ENCODE data around the gene OSBPL7.

The OSBPL7 gene

DNA sequence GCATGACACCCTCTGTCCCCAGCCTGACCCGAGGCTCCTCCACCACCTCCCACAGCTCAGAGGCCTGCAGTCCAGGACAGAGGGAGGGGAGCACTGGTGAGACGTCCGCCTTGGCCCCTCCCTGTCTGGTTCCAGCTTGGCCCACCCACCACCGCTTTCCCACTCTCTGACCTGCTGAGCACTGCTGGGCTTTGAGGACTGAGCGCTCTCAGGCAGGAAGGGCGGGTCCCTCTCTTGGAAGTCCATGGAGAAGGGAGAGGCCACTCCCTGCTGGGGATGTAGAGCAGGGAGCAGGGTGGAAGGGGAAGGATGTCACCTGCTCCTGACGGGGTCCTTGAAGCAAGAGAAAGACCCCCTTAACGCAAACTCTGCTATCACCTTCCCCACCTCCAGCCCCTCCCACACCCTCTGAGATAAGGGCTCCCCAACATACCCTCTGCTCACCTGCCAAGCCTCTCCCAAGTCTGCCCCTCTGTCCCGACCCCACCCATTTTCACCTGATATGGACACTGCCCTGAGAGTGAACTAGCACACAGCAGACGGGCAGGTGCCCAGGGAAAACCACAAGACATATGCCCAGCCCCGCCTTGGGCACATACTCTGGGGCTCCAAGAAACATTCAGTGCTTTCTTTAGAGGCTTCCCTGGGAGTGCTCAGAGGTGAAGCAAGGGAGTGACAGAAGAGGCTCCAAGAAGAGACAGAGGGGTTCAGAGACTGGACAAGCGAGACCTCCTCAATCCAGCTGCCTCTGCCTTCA lies 1.4 kb downstream of the OSBPL7 start:
- no peak for DNase-seq

DNA sequence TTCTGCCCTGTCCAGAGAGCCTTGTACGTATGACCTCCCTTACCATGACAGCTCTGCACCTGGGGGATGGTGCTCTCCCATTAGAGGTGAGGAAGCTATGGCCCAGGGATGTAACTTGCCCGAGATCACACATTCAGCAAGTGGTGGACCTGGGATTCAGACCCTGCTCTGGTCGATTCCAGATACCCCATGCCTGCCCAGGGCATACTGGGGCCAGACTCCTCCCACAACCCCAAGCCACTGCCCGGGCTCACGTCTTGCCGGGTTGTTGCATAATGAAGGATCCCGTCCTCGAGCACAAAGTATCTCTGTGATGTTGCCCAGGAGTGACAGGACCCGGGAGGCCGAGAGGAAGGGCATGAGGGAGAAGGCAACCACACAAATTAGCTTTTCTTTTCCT lies 2.1 kb downstream of the OSBPL7 start:
- no peak for DNase-seq

DNA sequence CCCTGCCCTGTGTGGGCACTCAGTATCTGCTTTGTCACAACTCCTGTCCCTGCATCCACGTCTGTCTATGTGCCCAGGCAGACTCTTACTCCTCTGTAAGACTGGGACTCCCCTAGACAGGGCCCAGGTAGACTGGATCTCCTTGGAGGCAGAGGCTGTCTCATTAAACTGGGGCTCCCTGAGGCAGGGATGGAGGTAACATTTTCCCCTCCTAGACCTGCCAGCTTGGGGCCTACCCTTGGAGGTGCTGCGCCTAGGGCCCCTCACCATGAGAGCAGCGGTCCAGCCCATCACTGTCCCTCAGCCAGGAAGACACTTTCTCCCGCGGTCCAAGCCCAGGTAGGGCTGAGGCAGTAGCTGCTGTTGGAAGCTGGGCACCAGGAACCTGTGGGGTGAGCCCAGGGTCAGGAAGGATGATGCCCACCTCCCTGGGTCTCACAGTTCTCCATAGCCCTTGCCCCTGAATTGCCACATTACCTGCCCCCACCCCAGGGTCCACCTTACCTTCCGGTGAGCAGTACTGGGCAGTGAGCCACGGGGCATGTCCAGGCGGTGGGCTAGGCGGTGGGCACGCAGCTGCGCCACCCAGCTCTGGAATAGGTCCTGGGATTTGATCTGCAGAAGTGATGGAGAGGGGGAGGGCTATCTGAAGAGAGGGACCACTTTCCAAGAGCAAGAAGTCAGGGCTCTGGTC lies 3.4 kb downstream of the OSBPL7 start:
- no peak for DNase-seq

DNA sequence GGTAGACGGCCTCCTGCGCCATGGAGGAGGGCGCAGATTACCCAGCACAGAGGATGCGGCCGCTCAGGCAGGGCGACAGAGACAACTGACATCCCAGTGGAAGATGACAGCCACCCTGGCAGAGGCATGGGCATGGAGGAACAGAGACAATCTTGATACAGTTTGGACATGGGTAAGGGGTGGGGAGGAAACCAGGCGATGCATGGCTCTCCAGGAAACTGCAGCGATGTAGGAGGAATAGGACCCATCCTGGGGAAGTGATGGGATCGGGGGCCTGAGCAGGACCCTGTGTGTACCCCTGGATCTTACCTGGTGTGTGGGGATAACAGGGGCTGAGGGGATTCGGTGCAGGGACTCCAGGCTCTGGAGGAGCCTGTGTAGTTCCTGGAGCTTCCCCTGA lies 4.6 kb downstream of the OSBPL7 start:
- DNase-seq = no peak

DNA sequence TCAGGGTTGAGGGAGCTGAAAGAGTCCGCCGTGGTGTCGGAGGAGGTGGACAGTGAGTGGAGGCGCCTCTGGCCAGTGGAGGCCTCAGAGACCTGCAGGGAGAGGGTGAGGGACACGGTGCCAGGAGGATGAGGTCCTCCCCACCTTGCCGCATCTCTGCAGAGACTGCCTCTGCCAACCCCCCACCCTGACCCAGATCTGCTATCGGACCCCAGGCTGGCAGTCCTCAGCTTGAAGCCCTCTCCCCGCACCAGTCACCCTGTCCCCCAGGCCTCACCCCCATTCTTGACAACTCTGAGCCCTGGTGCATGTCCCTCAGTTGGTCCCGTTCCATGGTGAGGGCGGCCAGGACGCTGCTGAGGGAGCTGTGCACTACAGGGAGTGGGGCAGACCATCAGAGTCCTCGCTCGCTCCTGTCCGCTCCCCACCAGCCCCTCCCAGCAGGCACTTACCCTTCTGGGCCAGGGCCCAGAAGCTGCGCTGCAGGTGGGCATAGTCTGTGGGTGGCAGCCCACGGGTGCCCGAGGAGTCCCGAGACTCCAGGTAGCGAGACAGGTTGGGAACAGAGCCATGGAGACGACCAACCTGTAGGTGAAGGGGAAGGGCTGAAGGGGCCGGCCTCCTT lies 5.4 kb downstream of the OSBPL7 start:
- no peak for DNase-seq

DNA sequence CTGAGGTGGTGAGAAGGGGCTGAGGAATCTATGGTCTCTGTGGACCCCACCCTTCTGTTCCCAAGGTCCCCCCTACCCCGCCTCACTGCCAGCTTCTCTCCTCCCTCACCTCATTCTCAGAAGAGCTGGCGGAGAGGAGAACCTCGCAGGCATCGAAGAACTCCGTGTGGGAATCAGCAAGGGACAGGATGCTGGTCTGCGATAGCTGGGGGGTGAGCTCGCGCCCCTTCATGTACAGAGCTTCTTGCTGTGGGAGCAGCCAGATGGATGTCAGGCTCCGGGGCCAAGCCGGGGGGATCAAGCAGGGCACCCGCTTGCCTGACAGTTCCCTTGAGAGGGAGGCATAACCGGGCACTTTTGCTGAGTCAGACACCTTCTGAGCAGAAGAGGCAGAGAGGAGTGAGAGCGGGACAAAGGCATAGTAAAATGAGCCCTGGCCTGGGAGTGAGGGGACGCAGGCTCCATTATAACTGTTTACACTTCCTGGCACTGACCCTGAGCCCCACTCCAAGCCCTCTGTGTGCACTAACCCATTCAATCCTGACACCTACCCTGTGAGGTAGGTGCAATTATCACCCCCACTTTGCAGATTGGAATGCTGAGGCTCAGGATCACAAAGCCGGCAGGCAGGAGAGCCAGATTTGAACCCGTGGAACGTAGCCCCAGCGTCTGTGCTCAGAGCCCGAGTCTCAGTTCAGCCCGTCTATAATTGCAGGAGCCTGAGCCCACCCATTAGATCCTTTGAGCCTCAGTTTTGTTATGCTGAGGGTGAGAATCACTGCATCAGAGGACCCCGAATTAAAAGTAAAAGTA lies 6.3 kb downstream of the OSBPL7 start:
- DNase-seq = no peak

DNA sequence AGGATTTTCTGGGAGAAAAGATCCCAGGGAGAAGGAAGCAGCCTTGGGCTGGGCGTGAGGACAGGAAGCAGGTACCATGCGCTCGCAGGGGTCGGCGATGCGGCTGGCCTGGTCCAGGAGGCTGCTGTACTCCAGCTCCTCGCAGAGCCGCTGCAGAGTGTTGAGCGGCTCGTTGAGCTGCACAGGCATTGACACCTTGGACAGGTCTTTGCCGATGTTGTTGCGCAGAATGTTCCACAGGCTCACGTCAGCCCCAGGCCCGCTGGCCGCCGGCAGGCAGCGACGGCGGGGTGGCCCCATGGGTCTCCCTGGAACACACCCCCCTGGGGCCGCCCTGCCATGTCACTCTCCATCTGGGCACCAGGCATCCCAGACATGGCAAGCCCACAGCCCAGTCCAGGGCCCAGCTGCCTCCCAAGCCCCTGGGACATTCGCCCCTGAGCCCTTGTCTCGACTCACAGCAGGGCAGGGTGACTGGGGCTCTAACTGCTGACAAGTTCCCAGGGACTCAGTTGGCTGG lies 8.0 kb downstream of the OSBPL7 start:
- DNase-seq = no peak

DNA sequence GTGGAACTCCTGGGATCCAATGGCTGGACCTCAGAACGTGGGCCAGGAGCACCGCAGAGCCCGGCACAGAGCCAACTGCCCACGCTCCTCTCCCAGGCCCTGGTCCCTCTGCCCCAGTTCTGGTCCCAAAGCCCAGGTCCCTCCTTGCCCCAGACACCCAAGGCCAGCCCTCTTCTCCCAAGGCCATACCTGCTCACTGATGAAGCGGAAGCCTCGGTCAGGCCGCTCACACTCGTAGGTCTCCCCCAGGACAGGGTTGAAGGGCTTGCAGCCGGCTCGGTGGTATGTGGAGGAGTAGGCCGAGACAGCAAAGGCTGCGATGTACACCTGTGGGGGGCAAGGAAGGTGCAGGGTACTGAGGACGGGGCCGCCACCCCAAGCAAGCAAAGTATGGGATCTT lies 8.5 kb downstream of the OSBPL7 start:
- DNase-seq = no peak

DNA sequence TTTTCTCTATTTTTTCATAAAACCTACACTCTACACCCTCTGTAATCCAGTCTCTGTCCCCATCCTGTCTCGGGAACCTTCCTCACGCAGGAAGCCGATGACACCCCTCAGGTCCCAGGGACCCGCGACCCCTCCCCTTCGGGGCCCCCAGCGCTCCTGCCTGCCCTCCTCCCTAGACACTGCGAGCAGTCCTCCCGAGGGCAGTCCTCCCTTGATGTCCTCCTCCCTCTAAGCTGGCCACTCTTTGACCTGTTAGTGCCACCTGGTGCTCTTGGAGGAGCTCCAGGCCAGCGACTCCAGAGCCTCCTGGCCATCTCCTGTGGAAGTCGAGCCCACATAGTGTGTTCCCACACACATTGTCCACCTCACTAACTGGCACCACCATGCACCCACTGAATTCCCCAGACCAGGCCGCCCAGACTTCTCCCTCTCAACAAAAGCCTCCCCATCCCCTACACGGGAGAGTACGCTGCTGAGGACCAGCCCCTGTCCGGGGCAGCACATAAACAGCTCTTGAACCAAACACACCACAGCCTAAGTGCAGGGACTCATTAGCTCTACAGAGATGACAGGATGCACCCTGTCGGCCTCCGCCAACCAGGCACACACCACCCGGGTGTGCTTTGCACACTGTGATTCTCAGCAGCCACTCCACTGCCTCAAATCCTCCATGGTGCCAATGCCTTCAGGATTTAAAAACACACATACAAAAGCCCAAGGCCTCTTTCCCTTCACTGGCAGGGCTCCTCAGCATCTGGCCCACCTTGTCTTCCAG lies 9.3 kb downstream of the OSBPL7 start:
- no peak for DNase-seq

DNA sequence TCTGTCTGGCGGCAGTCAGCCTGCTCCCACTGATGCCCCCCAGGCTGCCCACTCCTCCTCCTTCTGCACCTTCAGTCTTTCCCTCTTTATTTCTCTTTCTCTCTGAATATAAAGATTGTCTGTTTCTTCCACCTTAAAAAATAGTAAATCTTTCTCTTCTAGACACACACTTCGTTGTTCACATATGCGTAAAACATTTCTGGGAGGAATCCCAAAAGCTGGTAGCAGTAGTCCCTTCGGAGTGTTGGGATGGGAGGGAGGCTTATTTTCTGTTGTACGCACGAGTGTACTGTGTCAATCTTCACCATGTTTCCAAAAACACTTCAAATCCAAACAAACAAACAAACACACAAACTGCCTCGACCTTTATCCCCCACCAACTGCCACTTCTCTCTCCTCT lies 9.9 kb downstream of the OSBPL7 start:
- no peak for DNase-seq

DNA sequence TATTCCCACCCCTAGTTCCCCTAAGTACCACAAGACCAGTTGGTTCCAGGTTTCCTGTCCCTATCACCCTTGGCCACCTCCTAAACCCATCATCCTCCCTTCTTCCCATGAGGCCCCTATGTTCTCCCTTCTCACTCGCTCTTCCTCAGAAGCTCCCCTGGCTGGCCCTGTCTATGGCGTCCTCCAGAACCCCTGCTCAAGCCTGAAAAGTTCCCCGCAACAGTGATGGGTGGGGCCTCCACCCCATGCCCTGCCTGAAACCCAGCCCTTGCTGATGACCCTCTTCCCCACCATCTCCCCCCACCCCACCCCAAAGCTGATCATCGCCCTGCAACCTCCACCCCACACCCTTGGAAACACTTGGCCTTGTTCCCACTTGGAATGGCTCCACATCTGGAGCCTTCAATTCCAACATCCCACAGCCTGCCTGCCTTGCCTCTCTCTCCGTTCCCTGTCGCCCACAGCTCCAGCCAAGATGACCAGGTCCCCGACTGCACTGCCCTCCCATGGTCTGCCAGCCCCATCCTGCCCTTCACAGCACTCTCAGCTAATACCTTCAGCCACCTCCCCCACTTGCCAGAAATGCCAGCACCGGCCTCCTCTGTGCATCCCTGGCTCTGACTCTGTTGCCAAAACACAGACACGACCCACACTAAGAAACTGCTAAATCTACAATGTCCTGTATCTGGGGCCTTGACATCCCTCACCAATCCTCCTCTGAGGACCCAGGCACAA lies 10.5 kb downstream of the OSBPL7 start:
- no peak for DNase-seq

DNA sequence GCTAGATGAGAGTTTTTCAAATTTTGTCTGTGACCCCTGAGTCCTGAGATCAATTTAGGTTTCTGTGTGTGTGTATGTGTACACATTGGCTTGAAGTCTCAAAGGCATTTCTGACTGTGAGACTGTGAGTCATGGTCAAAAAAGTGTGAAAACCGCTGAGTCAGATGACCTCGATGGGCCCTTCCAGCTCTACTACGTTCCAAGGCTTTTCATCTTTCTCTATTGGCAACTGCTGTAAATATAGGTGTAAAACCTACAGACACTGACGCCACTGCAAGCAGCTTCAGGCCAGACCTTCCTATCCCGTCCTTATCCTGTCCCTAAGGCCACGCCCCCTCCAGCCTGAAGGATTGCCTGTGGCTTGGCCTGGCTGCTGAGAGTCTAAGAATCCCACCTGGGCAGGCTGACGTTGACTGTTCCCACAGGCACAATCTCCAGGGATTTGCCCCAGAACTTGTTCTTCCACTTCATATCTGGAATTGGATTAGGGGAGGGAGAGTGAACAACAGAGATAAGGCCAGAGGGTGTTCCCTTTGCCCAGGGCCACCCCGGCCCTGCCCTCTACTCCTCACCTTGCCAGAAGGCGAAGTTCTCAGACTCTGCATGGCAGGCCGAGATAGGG lies 11.3 kb downstream of the OSBPL7 start:
- DNase-seq = no peak

DNA sequence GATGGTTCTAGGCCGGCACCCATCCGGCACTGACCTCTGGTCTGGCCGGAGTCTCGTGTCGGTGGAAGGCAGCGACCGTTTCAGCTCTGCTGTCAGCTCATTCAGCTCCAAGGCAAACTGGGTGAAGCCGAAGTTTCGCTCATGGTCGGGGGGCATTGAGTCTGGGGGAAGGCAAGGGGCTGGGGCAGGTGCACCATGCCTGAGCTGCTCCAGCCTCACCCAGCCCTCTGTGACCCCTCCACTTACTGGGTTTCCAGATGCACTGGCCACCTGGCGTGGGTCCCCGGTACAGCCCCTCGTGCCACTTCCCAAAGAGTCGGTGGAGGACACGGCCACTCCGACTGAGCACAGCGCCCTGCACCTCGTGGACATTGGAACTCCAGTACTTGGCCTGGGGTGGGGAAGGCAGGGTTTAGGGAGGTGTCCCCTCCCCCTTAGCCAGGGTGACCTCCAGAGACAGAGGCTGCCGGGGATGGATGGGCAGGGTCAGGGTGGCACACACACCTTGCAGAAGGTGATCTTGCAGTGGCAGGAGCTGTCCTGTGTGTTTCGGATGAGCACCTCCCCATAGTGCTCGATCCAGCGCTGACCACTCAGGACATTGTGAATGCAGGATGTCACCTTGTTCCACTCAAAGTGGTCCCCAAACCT lies 12.6 kb downstream of the OSBPL7 start:
- no peak for DNase-seq

DNA sequence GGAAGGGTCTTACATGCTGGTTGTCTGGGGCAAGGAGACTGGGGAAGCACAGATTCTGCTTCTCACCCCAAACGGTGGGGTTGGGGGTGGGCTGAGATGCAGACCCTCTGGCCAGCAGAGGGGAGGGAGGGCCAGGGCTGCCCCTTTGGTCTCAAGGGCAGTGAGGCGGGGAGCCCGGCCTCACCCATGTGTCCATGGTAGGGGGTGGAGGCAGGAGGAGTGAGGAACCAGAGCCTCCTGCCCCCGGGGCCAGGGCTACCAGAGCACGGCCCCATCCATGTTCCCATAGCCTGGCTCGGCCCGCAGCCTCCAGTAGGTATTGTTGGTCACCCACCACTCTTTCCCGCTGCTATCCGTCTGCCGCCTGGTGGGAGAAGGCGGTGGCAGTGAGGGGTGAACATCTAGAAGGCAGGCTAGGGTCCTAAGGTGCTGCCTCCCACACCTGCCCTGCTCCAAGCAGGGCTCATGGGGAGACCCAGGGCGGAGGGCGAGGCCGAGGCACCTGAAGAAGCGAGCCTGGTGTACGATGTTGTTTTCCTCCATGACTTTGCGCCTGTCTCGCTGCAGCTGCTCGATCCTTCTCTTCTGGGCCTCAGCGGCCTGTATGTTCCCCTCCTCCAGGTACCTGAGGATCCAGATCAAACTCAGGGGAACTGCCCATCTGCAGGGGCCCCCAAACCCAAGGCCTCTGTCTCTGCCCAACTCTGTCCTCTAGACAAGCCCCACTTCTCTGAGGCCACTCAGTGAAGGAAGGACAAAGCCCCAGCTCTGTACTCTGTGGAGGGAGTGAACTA lies 13.4 kb downstream of the OSBPL7 start:
- DNase-seq = no peak

DNA sequence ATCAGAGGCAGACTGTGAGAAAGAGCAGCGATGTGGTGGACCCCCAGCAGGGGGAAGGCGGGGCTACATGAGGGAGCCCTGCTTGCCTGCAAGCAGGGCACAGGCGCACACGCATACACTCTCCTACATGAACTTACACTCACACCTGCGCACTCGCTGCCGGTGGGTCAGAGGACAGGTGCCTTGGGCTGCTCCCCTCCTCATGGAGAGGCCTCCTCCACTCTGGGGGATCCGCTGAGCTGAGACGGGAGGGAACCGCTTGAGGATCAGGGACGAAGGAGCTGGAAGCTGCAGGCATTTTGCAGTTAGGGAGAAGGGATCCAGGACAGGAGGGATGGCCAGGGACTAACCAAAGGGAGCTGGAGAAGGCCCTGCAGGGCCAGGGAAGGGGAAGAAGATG lies 14.2 kb downstream of the OSBPL7 start:
- DNase-seq = no peak

DNA sequence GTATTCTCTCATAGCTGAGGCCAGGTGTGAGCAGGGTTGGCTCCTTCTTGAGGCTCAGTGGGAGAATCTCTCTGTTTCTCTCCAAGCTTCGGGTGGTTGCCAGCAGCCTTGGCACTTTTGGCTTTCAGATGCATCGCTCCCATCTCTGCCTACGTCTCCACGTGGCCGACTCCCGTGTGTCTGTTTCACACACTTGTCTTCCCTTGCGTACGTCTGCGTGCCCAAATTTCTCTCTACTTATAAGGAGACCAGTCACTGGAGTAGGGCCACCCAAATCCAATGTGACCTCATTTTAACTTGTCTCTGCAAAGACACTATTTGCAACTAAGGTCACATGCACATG lies 14.7 kb downstream of the OSBPL7 start:
- DNase-seq = no peak

DNA sequence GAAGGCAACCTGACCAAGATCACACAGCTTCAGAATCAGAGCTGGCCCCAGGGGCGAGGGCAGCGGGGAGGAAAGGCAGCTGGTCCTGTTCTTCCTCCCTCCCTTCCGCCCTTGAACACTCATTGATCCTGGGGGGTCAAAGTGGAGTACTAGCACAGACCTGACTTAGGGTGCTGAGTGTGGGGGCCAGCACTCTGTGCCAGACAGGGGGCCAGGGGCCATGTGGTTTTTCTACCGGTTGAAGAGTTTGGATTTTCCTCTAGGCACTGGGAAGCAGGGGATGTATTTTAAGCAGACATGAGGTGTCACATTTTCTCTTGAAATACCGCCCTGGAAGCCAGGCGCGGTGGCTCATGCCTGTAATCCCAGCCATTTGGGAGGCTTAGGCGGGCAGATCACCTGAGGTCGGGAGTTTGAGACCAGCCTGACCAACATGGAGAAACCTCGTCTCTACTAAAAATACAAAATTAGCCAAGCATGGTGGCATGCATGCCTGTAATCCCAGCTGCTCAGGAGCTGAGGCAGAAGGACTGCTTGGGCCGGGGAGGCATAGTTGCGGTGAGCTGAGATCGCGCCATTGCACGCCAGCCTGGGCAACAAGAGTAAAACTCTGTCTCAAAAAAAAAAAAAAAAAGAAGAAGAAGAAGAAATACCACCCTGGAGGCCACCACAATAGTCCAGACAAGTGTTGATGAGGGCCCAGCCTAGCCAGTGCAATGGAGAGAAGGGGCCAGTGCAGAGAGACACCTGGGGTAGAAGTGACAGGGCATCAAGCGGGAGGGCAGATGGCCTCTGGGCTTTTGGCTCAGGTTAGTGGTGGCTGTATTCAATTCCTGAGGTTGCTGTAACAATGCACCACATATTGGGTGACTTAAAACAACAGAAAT lies 15.3 kb downstream of the OSBPL7 start:
- DNase-seq = no peak

DNA sequence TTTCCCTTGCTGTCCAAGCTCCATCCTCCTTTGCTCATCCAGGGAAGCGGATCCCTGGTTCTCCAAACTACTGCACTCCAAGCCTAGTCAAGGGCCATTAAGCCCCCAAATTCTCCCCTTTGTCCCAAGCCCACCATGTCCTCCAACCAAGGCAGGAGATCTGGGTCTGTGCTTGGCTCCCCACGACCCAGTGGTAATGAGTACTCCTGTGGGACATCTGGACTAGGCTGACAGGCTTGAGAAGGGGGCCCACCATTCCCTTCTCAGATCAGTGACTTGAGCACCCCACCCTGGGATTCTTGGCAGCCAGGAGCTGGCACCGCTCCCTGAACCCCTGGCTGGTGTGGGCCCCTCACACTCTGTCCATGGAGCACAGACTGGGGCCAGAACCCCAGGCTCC lies 17.1 kb downstream of the OSBPL7 start:
- DNase-seq = no peak

DNA sequence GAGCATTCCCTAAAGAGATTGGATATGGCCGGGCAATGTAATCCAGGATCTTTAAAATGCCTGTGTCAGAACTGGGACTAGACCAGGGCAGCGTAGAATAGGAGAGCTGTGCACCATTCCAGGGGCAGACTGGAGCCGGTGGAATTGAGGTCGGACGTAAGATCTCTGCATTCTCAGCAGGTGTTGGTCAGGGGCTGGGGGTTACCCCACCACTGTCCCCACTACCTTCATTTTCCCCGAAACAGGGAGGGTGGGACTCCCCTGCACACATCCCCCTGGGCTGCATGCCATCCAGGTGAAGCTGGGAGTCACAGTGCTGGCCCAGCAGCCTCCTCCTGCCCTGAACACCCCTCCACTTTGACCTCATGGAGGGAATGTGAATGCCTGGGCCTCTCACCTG lies 17.8 kb downstream of the OSBPL7 start:
- no peak for DNase-seq
